IMR-90 (cell line): ENCODE results near the gene ZNF547. TPM values are rescaled to one million over a fixed set of nuclear protein-coding genes. Genes with fewer than 3 reads are reported as not detected.

ENCODE experiments used
- ATAC-seq: fragments of 200-7000 bp; cut with Tn5 transposase; 2 replicates; pipeline ENCODE4 v1.9.1; 2020; ENCODE audit warnings: low read depth, mild to moderate bottlenecking, moderate library complexity
- BruUV-seq: library from RNA; stranded (reverse); fragments of 400-500 nt; replicated peaks from 2 replicates; lab custom pipeline; 2021; lab: Mats Ljungman, UMichigan
- CTCF ChIA-PET: fragments of 300-600 bp; formaldehyde crosslinking; extraction: SDS; loops from one replicate; lab custom pipeline; 2021; ENCODE audit warnings: antibody characterized with exemption; lab: Yijun Ruan, JAX
- POLR2A ChIA-PET: fragments of 300-600 bp; sonication (Branson Sonifier 250); formaldehyde crosslinking; loops from one replicate; lab custom pipeline; 2022; ENCODE audit warnings: antibody characterized with exemption; ENCODE audit not compliant: unreplicated experiment; lab: Charles Lee
- DNase-seq: peaks from one replicate; pipeline ENCODE4 v3.0.0; 2013
- H2AFZ ChIP-seq: replicated peaks from 2 replicates; pipeline ENCODE3; 2013; ENCODE audit warnings: low read length, mild to moderate bottlenecking; ENCODE audit not compliant: poor library complexity
- H2AK5ac ChIP-seq: 2 replicates; pipeline ENCODE4 v1.6.1; 2013; ENCODE audit warnings: low read depth, low read length, inconsistent platforms
- H2AK9ac ChIP-seq: replicated peaks from 2 replicates; pipeline ENCODE3; 2013; ENCODE audit warnings: mild to moderate bottlenecking, low read depth, low read length, moderate library complexity; ENCODE audit not compliant: poor library complexity
- H2BK120ac ChIP-seq: 2 replicates; pipeline ENCODE4 v1.6.1; 2013; ENCODE audit warnings: low read depth, low read length, inconsistent platforms
- H2BK15ac ChIP-seq: 3 replicates; pipeline ENCODE4 v1.6.1; 2013; ENCODE audit warnings: low read depth, low read length, inconsistent platforms
- H2BK20ac ChIP-seq: 2 replicates; pipeline ENCODE4 v1.6.1; 2013; ENCODE audit warnings: low read depth, mild to moderate bottlenecking, inconsistent platforms, low read length, moderate library complexity
- H2BK5ac ChIP-seq: 2 replicates; pipeline ENCODE4 v1.6.1; 2013; ENCODE audit warnings: mild to moderate bottlenecking, low read depth, low read length, inconsistent platforms; ENCODE audit not compliant: poor library complexity, severe bottlenecking
- H3K14ac ChIP-seq: replicated peaks from 2 replicates; pipeline ENCODE4 v1.6.1; 2013; ENCODE audit warnings: low read depth, low read length, inconsistent platforms
- H3K18ac ChIP-seq: 2 replicates; pipeline ENCODE4 v1.6.1; 2013; ENCODE audit warnings: low read depth, low read length, control low read depth
- H3K23ac ChIP-seq: 2 replicates; pipeline ENCODE4 v1.6.1; 2013; ENCODE audit warnings: low read depth, low read length, inconsistent platforms
- H3K27ac ChIP-seq: 2 replicates; pipeline ENCODE4 v1.5.1; 2013; ENCODE audit warnings: mild to moderate bottlenecking, control low read depth, low read length; ENCODE audit not compliant: insufficient read depth
- H3K27me3 ChIP-seq: 2 replicates; pipeline ENCODE4 v1.6.1; 2013; ENCODE audit warnings: low read length; ENCODE audit not compliant: control insufficient read depth, insufficient read depth
- H3K36me3 ChIP-seq: 2 replicates; pipeline ENCODE4 v1.6.1; 2013; ENCODE audit warnings: low read length, mixed read lengths; ENCODE audit not compliant: control insufficient read depth, insufficient read depth
- H3K4ac ChIP-seq: 2 replicates; pipeline ENCODE4 v1.6.1; 2013; ENCODE audit warnings: low read depth, low read length, inconsistent platforms
- H3K4me1 ChIP-seq: 2 replicates; pipeline ENCODE4 v1.6.1; 2013; ENCODE audit warnings: low read length, mixed read lengths; ENCODE audit not compliant: control insufficient read depth, insufficient read depth
- H3K4me2 ChIP-seq: 2 replicates; pipeline ENCODE4 v1.6.1; 2013; ENCODE audit warnings: low read depth, mild to moderate bottlenecking, control low read depth, low read length, moderate library complexity
- H3K4me3 ChIP-seq: 2 replicates; pipeline ENCODE4 v1.5.1; 2013; ENCODE audit warnings: low read depth, mild to moderate bottlenecking, control low read depth, low read length, moderate library complexity; ENCODE audit not compliant: insufficient read depth
- H3K56ac ChIP-seq: 2 replicates; pipeline ENCODE4 v1.6.1; 2013; ENCODE audit warnings: low read length, inconsistent platforms; ENCODE audit not compliant: insufficient read depth; ENCODE audit errors: extremely low read depth
- H3K79me1 ChIP-seq, 2 experiments: 2 replicates each; pipeline ENCODE4 v1.6.1; 2013; ENCODE audit warnings: low read length in 2 of 2, inconsistent platforms in 1 of 2, low read depth in 1 of 2
- H3K9ac ChIP-seq: 2 replicates; pipeline ENCODE4 v1.6.1; 2013; ENCODE audit warnings: low read depth, low read length, control low read depth
- H3K9me1 ChIP-seq: 2 replicates; pipeline ENCODE4 v1.6.1; 2013; ENCODE audit warnings: low read length, inconsistent platforms; ENCODE audit not compliant: insufficient read depth
- H3K9me3 ChIP-seq: 2 replicates; pipeline ENCODE4 v1.6.1; 2013; ENCODE audit warnings: low read length; ENCODE audit not compliant: control insufficient read depth, insufficient read depth
- H4K20me1 ChIP-seq: 2 replicates; pipeline ENCODE4 v1.6.1; 2013; ENCODE audit warnings: low read length, inconsistent platforms; ENCODE audit not compliant: insufficient read depth
- H4K5ac ChIP-seq: 2 replicates; pipeline ENCODE4 v1.6.1; 2013; ENCODE audit warnings: mild to moderate bottlenecking, low read depth, low read length, control low read depth
- H4K8ac ChIP-seq, 2 experiments: 2 replicates each; pipeline ENCODE4 v1.6.1; 2013; ENCODE audit warnings: low read depth in 2 of 2, low read length in 2 of 2, control low read depth in 1 of 2, inconsistent platforms in 1 of 2
- H4K91ac ChIP-seq: 2 replicates; pipeline ENCODE4 v1.6.1; 2013; ENCODE audit warnings: low read depth, low read length, inconsistent platforms; ENCODE audit not compliant: insufficient read depth
- BHLHE40 ChIP-seq: fragments of 150-350 bp; IDR thresholded peaks from 2 replicates; pipeline ENCODE4 v1.6.1; 2016; ENCODE audit warnings: mild to moderate bottlenecking, low read depth, low read length
- CEBPB ChIP-seq: IDR thresholded peaks from 2 replicates; pipeline ENCODE4 v1.6.1; 2012; ENCODE audit warnings: low read depth, low read length, improper control_type of control experiment
- CHD1 ChIP-seq: IDR thresholded peaks from 2 replicates; pipeline ENCODE4 v1.6.1; 2012; ENCODE audit warnings: low read depth, low read length, improper control_type of control experiment
- CTCF ChIP-seq: conservative IDR thresholded peaks from 2 replicates; pipeline ENCODE4 v1.5.1; 2012; ENCODE audit warnings: mild to moderate bottlenecking, low read depth, low read length, improper control_type of control experiment
- ELK1 ChIP-seq: fragments of 150-350 bp; IDR thresholded peaks from 2 replicates; pipeline ENCODE4 v1.6.1; 2016; ENCODE audit warnings: low read depth, mild to moderate bottlenecking, low read length, moderate library complexity, borderline replicate concordance
- FOS ChIP-seq: fragments of 150-350 bp; IDR thresholded peaks from 2 replicates; pipeline ENCODE4 v1.6.1; 2016; ENCODE audit warnings: low read depth, low read length
- MAFK ChIP-seq: IDR thresholded peaks from 2 replicates; pipeline ENCODE4 v1.6.1; 2012; ENCODE audit warnings: low read depth, low read length, improper control_type of control experiment
- MAZ ChIP-seq: IDR thresholded peaks from 2 replicates; pipeline ENCODE4 v1.6.1; 2012; ENCODE audit warnings: low read depth, mild to moderate bottlenecking, low read length, improper control_type of control experiment, moderate library complexity, borderline replicate concordance
- MXI1 ChIP-seq: IDR thresholded peaks from 2 replicates; pipeline ENCODE4 v1.6.1; 2012; ENCODE audit warnings: low read depth, mild to moderate bottlenecking, low read length, moderate library complexity, borderline replicate concordance
- NFE2L2 ChIP-seq: fragments of 150-350 bp; IDR thresholded peaks from 2 replicates; pipeline ENCODE4 v1.6.1; 2016; ENCODE audit warnings: low read depth, mild to moderate bottlenecking, low read length
- POLR2A ChIP-seq: IDR thresholded peaks from 2 replicates; pipeline ENCODE4 v1.6.1; 2012; ENCODE audit warnings: mild to moderate bottlenecking, low read depth, low read length
- RAD21 ChIP-seq: IDR thresholded peaks from 2 replicates; pipeline ENCODE4 v1.6.1; 2012; ENCODE audit warnings: low read length, improper control_type of control experiment
- RCOR1 ChIP-seq: IDR thresholded peaks from 2 replicates; pipeline ENCODE4 v1.6.1; 2012; ENCODE audit warnings: mild to moderate bottlenecking, low read length, improper control_type of control experiment; ENCODE audit not compliant: insufficient replicate concordance
- RFX5 ChIP-seq: IDR thresholded peaks from 2 replicates; pipeline ENCODE4 v1.8.0; 2012; ENCODE audit warnings: low read depth, mild to moderate bottlenecking, low read length, moderate library complexity
- SMC3 ChIP-seq: fragments of 150-350 bp; IDR thresholded peaks from 2 replicates; pipeline ENCODE4 v1.6.1; 2016; ENCODE audit warnings: low read depth, mild to moderate bottlenecking, antibody characterized with exemption, low read length, moderate library complexity
- USF2 ChIP-seq: fragments of 150-350 bp; IDR thresholded peaks from 2 replicates; pipeline ENCODE4 v1.6.1; 2017; ENCODE audit warnings: mild to moderate bottlenecking, antibody characterized with exemption, low read length, low read depth
- dilution Hi-C: fragments of 300-500 bp; cut with HindIII; formaldehyde crosslinking; loops from one replicate; pipeline ENCODE4 v1.14.3; 2018; ENCODE audit warnings: low sequenced_read_pairs; ENCODE audit not compliant: unreplicated experiment
- in situ Hi-C: fragments of 300-500 bp; cut with MboI; formaldehyde crosslinking; loops from 3 replicates; pipeline ENCODE4 v1.14.3; 2019; ENCODE audit warnings: low sequenced_read_pairs, inconsistent platforms, mixed read lengths
- intact Hi-C: fragments of 100-400 bp; cut with micrococcal nuclease; formaldehyde crosslinking; loops from 2 replicates; pipeline ENCODE4 v1.10.0; 2022
- polyA plus RNA-seq, 3 experiments: library from polyadenylated mRNA; depleted of rRNA; stranded (reverse); fragments of >200 nt; gene quantifications; 2 replicates each; pipeline ENCODE4 v1.2.3, GENCODE V29; 2012; ENCODE audit warnings: low replicate concordance in 1 of 3
- total RNA-seq: library from RNA; depleted of rRNA; stranded (reverse); fragments of >200 nt; gene quantifications from 2 replicates; pipeline ENCODE4 v1.2.3, GENCODE V29; 2012

The ZNF547 gene
- total and polyA plus RNA-seq, 2 of the 4 experiments (the other 2 are of a cell fraction), result 2.1 to 5.6 TPM

GRCh38 chr19:57380923-57381322, 17.6 kb downstream of the ZNF547 start:
- H3K9me3 ChIP-seq, result peaks cover 27% of the 10 kb centered on the region
- ATAC-seq (no peak), DNase-seq (no peak)
- H3K14ac ChIP-seq, result no peak overlapping the region
- no peak overlapping the region for H3K4me3 ChIP-seq
- no peak overlapping the region for H3K4me2 ChIP-seq
- H2BK120ac ChIP-seq, result no peak overlapping the region
- no peak overlapping the region for H4K5ac ChIP-seq
- no peak overlapping the region for H3K9ac ChIP-seq
- H4K91ac ChIP-seq, result no peak overlapping the region
- no peaks in the 10 kb centered on the region for H4K20me1 ChIP-seq
- ChIA-PET POLR2A (no interaction called here), CTCF (no interaction called here)
- H2AFZ ChIP-seq, result no peak overlapping the region
- H3K27me3 ChIP-seq, result no peaks in the 10 kb centered on the region
- peaks cover 21% of the 10 kb centered on the region for H3K36me3 ChIP-seq
- no peaks in the 10 kb centered on the region for H3K4me1 ChIP-seq
- no peak overlapping the region for H2BK15ac ChIP-seq
- no peak overlapping the region for H3K4ac ChIP-seq
- H3K9me1 ChIP-seq, result no peaks in the 10 kb centered on the region
- H2AK9ac ChIP-seq, result no peak overlapping the region
- H3K18ac ChIP-seq, result no peak overlapping the region
- TF ChIP-seq CTCF (no peak), CHD1 (no peak), MAZ (no peak), NFE2L2 (no peak), MXI1 (no peak), POLR2A (no peak), RFX5 (no peak), BHLHE40 (no peak), CEBPB (no peak), USF2 (no peak), FOS (no peak), MAFK (no peak), ELK1 (no peak), SMC3 (no peak), RCOR1 (no peak), RAD21 (no peak)
- H3K79me1 ChIP-seq, result no peaks in the 10 kb centered on the region
- no peak overlapping the region for H2BK5ac ChIP-seq
- H3K56ac ChIP-seq, result no peak overlapping the region
- H3K23ac ChIP-seq, result no peak overlapping the region
- in situ Hi-C loops (loop anchor here (25.0 kb wide), 1 partner anchor 969 kb away; the partner anchor contains the start of gene ZNF583), dilution Hi-C loops (no loop called here), intact Hi-C loops (no loop called here)
- no peak overlapping the region for H2BK20ac ChIP-seq
- H3K27ac ChIP-seq, result no peak overlapping the region
- BruUV-seq, result no TSS peak
- H4K8ac ChIP-seq, result no peak overlapping the region
- H2AK5ac ChIP-seq, result no peak overlapping the region
